HUES64 (cell line): Measurements from ENCODE around the gene KRTAP4-4.
"Not testable (repeated sequence)": the region's sequence is repeated elsewhere in the genome, so short reads cannot be mapped to it uniquely, and the experiment has no call there.

ENCODE experiments used
- H3K27ac ChIP-seq: 2 replicates; pipeline ENCODE4 v1.7.0; 2013; ENCODE audit warnings: low read depth, low read length, inconsistent platforms
- H3K27me3 ChIP-seq: 2 replicates; pipeline ENCODE4 v1.6.1; 2013; ENCODE audit warnings: mild to moderate bottlenecking, low read length; ENCODE audit not compliant: insufficient read depth
- H3K36me3 ChIP-seq: 2 replicates; pipeline ENCODE4 v1.6.1; 2013; ENCODE audit warnings: mild to moderate bottlenecking, low read length; ENCODE audit not compliant: insufficient read depth
- H3K4me1 ChIP-seq: 2 replicates; pipeline ENCODE4 v1.6.1; 2013; ENCODE audit warnings: mild to moderate bottlenecking, low read length, moderate library complexity; ENCODE audit not compliant: insufficient read depth
- H3K4me3 ChIP-seq: 2 replicates; pipeline ENCODE4 v1.5.1; 2013; ENCODE audit warnings: mild to moderate bottlenecking, low read length, moderate library complexity
- H3K9ac ChIP-seq: 2 replicates; pipeline ENCODE4 v1.6.1; 2013; ENCODE audit warnings: mild to moderate bottlenecking, low read depth, low read length
- H3K9me3 ChIP-seq: 2 replicates; pipeline ENCODE4 v1.6.1; 2013; ENCODE audit warnings: low read depth, low read length; ENCODE audit not compliant: insufficient read depth
- WGBS: fragments of 150-250, 120-280 bp; methylation state at CpG from one replicate; pipeline ENCODE4 v1.1.7; 2013; ENCODE audit warnings: missing lambda C conversion rate; 5-methylcytosine and 5-hydroxymethylcytosine counted together

Gene KRTAP4-4

DNA sequence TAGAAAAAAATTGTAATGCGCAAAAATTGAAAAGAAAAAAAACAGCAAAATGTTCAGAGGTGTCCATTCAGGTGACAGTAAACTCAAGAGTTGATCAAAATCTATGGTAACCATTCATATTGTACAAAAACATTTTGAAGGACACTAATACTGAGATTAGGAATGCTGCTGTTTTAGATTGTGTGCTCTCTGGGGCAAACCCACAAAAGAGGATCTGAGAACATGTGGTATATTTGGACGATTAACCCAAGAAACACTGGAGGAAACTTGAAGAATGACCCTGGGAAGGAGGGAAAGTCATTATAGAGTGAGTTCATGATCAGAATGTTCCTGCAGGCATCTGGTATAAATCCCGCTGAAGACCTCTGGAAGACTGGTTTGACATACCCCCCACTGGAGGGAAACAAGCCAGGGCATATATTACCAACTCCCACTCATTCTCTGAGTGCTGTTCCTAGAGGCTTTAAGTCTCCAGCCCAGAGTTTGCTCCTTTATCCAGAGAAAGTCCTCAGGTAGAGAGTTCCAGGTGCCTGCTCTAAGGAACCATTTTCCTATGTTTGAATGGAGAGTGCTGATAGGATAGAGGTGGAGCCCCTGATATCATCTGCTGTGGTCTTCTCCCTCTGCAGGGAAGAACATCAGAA, 16.3 kb upstream of the KRTAP4-4 start:
- WGBS, result 95% methylated on average over 3 of the region's 3 CpGs
- H3K36me3 ChIP-seq, result no peaks in the 10 kb centered on the region
- no peak overlapping the region for H3K27ac ChIP-seq
- no peaks in the 10 kb centered on the region for H3K27me3 ChIP-seq
- no peak overlapping the region for H3K4me3 ChIP-seq
- H3K9me3 ChIP-seq, result no peaks in the 10 kb centered on the region
- H3K4me1 ChIP-seq, result no peaks in the 10 kb centered on the region
- H3K9ac ChIP-seq, result no peak overlapping the region

DNA sequence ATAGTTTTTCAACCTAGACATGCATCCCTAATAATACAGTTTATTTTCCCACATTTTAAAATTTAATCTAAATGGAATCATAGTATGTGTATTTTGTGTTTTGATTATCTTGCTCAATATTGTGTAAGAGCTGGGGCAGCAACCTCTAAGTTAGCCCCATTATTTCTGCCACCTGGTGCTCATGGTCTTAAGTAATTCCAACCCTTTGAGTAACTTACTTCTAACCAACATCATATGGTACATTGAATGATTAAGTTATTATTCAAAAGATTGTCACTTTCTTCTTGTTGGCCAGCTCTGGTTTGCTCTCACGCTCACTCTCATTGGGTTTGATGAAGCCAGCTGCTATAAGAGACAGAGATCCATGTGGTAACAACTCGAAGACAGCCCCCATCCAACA, 11.3 kb upstream of the KRTAP4-4 start:
- no peaks in the 10 kb centered on the region for H3K36me3 ChIP-seq
- H3K4me1 ChIP-seq, result no peaks in the 10 kb centered on the region
- WGBS, result 100% methylated on average over 2 of the region's 2 CpGs
- no peaks in the 10 kb centered on the region for H3K9me3 ChIP-seq
- H3K9ac ChIP-seq, result no peak overlapping the region
- no peaks in the 10 kb centered on the region for H3K27me3 ChIP-seq
- H3K27ac ChIP-seq, result no peak overlapping the region
- no peak overlapping the region for H3K4me3 ChIP-seq

DNA sequence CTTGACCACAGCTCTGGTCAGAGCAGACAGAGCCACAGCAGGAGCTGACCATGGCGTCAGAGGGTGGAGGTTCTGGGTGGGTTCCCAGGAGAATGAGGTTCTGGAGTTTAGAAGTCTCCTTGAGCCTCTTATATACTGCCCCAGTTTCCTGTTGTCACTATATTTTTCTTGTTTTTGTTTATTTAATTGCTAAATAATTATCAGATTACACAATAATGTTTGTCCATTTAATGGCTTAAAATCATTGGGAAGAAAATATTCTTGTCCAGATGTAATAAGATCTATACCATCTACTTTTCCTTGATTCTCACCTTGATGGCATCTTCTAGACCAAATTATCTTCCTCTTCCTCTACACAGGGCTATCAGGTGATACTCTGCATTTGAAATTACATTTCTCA, 7.6 kb upstream of the KRTAP4-4 start, which contains the start of gene KRTAP4-3:
TSS of gene KRTAP4-3 (minus strand) at position 101 of the 400 bp plus-strand sequence. CDS start at position 52, 49 bp downstream.
- H3K9ac ChIP-seq, result no peak within 1 kb of the TSS
- no peak within 1 kb of the TSS for H3K4me3 ChIP-seq
- H3K9me3 ChIP-seq, result no peaks in the 10 kb centered on the region
- no peak within 1 kb of the TSS for H3K27ac ChIP-seq
- no peaks in the 10 kb centered on the region for H3K36me3 ChIP-seq
- whole genome bisulfite sequencing, result 67% methylated on average over 1 of the region's 1 CpG
- no peaks in the 10 kb centered on the region for H3K27me3 ChIP-seq
- H3K4me1 ChIP-seq, result no peaks in the 10 kb centered on the region

DNA sequence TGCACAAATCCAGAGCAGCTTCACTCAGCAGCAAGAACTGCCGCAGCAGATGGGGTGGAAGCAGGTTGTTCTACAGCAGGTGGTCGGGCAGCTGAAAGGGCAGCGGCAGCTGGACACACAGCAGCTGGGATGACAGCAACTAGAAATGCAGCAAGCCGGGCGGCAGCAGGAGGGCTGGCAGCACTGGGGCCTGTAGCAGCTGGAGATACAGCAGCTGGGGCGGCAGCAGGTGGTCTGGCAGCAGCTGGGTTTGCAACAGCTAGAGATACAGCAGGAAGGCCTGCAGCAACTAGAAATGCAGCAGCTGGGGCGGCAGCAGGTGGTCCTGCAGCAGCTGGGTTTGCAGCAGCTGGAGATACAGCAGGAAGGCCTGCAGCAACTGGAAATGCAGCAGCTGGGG, 7.0 kb upstream of the KRTAP4-4 start:
- Histone ChIP-seq H3K9me3 (no peaks in the 10 kb centered on the region), H3K36me3 (no peaks in the 10 kb centered on the region), H3K27me3 (no peaks in the 10 kb centered on the region), H3K9ac (no peak overlapping the region), H3K27ac (no peak overlapping the region), H3K4me3 (no peak overlapping the region), H3K4me1 (no peaks in the 10 kb centered on the region)
- WGBS, result 83% methylated on average over 7 of the region's 7 CpGs

DNA sequence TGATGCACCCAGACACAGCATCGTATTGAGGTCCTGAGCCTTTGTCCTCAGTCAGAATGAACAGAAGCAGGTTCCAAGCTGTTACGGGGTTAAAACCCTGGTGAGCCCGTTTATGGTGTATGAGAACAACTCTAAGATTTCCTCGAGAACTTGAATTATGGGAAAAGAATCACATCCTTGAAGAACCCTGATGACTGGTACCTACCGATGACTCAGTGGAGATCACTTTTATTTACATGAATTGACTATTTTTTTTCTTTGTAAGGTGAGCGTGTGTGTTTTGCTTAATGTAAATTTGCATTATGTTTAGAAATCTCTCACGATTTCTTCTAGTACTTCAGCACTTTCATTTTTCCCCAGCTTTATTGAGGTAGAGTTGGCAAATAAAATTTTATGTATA, 3.3 kb upstream of the KRTAP4-4 start:
- WGBS, result 94% methylated on average over 5 of the region's 7 CpGs
- Histone ChIP-seq H3K27me3 (no peaks in the 10 kb centered on the region), H3K36me3 (no peaks in the 10 kb centered on the region), H3K4me3 (no peak overlapping the region), H3K27ac (no peak overlapping the region), H3K4me1 (no peaks in the 10 kb centered on the region), H3K9me3 (no peaks in the 10 kb centered on the region), H3K9ac (no peak overlapping the region)

DNA sequence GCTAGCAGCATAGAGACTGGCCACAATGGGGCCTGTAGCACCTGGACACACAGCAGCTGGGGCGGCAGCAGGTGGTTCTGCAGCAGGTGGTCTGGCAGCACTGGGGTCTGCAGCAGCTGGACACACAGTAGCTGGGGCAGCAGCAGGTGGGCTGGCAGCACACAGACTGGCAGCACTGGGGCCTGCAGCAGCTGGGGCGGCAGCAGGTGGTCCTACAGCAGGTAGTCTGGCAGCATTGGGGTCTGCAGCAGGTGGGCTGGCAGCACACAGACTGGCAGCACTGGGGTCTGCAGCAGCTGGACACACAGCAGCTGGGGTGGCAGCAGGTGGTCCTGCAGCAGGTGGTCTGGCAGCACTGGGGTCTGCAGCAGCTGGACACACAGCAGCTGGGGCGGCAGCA, 358 bp downstream of the KRTAP4-4 start:
- WGBS, result 93% methylated on average over 3 of the region's 3 CpGs

DNA sequence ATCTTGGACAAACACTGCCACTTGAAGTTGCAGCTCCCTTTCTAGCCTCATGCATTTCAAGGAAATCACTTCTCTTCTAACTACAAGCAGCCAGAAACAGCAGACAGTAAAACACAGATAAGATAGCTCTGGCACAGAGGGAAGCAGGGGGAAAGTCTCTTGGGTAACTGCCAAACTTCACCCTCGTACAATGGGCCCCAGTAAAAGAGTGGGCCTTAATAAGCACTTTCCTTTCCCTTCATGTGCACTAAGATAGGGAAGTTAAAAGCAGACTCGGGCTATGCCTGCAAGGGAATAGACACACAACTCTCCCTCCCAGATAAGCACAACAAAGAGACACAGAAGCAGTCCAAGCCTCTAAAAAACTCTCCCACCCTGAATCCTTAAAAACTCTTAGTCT, 6.7 kb downstream of the KRTAP4-4 start:
- Histone ChIP-seq H3K27ac (no peak overlapping the region), H3K4me3 (no peak overlapping the region), H3K4me1 (no peaks in the 10 kb centered on the region), H3K9me3 (no peaks in the 10 kb centered on the region), H3K9ac (no peak overlapping the region), H3K36me3 (no peaks in the 10 kb centered on the region), H3K27me3 (no peaks in the 10 kb centered on the region)
- 96% methylated on average over 2 of the region's 2 CpGs for whole genome bisulfite sequencing

More for the DNA sequence above, 358 bp downstream of the KRTAP4-4 start:
- not testable (repeated sequence) for H3K36me3 ChIP-seq, H3K9me3 ChIP-seq, H3K4me1 ChIP-seq, H3K4me3 ChIP-seq, H3K9ac ChIP-seq, H3K27me3 ChIP-seq, H3K27ac ChIP-seq

DNA sequence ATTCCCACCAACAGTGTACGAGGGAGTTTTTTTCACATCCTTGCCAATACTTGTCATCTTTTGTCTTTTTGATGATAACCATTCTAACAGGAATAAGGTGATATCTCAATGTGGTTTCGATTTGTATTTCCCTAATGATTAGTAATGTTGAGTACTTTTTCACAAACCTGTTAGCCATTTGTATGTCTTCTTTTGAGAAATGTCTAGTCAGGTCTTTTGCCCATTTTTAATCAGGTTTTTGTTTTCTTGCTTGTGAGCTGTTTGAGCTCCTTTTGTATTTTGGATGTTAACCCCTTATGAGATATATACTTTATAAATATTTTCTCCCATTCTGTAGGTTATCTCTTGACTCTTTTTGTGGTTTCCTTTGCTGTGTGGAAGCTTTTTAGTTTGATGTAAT, 9.0 kb downstream of the KRTAP4-4 start:
- Histone ChIP-seq H3K27me3 (no peaks in the 10 kb centered on the region), H3K4me1 (no peaks in the 10 kb centered on the region), H3K27ac (no peak overlapping the region), H3K9me3 (no peaks in the 10 kb centered on the region), H3K36me3 (no peaks in the 10 kb centered on the region), H3K4me3 (no peak overlapping the region), H3K9ac (no peak overlapping the region)
- 90% methylated on average over 1 of the region's 2 CpGs for WGBS

DNA sequence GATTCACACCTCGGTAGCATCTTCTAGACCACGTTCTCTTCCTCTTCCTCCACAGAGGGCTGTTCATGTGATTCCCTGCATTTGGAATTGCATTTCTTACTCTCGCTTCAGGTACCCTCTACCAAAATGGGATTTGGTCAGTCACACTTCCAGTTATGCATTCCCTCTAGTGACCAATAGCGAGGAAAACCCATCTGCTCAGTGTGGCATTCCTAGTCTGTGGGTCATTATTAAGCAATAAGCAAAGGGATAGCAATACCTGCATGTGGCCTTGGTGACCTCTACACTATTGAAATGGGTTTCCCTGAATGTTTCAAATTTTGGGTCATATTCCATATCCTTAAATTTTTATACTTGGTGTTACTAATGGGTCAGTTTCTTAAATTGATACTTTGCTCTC, 10.5 kb downstream of the KRTAP4-4 start:
- WGBS, result 88% methylated on average over 4 of the region's 4 CpGs
- Histone ChIP-seq H3K36me3 (no peaks in the 10 kb centered on the region), H3K9ac (no peak overlapping the region), H3K27me3 (no peaks in the 10 kb centered on the region), H3K4me1 (no peaks in the 10 kb centered on the region), H3K9me3 (no peaks in the 10 kb centered on the region), H3K27ac (no peak overlapping the region), H3K4me3 (no peak overlapping the region)

DNA sequence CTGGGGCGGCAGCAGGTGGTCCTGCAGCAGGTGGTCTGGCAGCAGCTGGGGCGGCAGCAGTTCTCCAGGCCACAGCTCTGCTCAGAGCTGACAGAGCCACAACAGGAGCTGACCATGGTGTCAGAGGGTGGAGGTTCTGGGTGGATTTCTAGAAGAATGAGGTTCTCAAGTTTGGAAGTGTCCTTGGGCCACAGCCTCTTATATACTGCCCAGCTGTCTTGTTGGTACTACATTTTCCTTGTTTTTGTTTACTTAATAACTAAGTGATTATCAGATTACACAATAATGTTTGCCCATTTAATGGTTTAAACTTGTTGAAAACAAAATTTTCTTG, 10.9 kb downstream of the KRTAP4-4 start, which contains the start of gene KRTAP4-5:
TSS of gene KRTAP4-5 (minus strand) at position 174 of the 334 bp plus-strand sequence. CDS start at position 116, 58 bp downstream.
- H3K9me3 ChIP-seq, result no peaks in the 10 kb centered on the region
- no peaks in the 10 kb centered on the region for H3K36me3 ChIP-seq
- H3K4me3 ChIP-seq, result no peak within 1 kb of the TSS
- no peak within 1 kb of the TSS for H3K27ac ChIP-seq
- WGBS, result 54% methylated on average over 2 of the region's 2 CpGs
- no peaks in the 10 kb centered on the region for H3K27me3 ChIP-seq
- H3K9ac ChIP-seq, result no peak within 1 kb of the TSS
- no peaks in the 10 kb centered on the region for H3K4me1 ChIP-seq

DNA sequence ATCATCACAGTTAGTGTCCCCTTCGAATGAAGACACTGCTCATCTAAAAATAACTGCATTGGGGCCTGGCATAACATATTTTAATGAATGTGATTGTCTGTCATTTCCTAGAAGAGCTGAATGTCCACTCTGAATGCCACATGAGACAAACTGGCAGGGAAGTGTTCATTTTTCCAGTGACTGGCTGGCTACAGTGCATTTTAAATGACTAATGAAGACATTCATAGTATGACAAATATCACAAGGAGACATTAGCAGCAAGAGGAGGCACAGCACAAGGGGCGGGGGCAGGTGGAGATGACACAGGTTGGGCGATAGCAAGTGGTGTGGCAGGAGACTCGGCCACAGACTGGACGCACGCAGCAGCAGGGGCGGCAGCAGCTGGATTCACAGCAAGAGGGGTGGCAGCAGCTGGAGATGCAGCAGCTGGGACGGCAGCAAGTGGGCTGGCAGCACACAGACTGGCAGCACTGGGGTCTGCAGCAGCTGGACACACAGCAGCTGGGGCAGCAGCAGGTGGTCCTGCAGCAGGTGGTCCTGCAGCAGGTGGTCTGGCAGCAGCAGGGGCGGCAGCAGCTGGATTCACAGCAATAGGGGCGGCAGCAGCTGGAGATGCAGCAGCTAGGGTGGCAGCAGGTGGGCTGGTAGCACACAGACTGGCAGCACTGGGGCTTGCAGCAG, 11.4 kb downstream of the KRTAP4-4 start:
- not testable (repeated sequence) for H3K27me3 ChIP-seq, H3K27ac ChIP-seq, H3K4me3 ChIP-seq, H3K9me3 ChIP-seq, H3K4me1 ChIP-seq, H3K9ac ChIP-seq, H3K36me3 ChIP-seq
- 88% methylated on average over 10 of the region's 10 CpGs for WGBS
